GM21515 (cell line): Measurements from ENCODE around the gene PBRM1.

Experiments used
- ATAC-seq: cut with Tn5 transposase; IDR thresholded peaks from one replicate; pipeline ENCODE4 v1.9.1; 2021; ENCODE audit not compliant: unreplicated experiment

The PBRM1 gene

GRCh38 chr3:52525680-52526561 lies 159.8 kb downstream of the PBRM1 start:
- no peak for ATAC-seq

- no peak for ATAC-seq
Observed at GRCh38 chr3:52524752-52525679, 160.7 kb downstream of the PBRM1 start.

- no peak for ATAC-seq
Observed at GRCh38 chr3:52524258-52524751, 161.4 kb downstream of the PBRM1 start.

GRCh38 chr3:52523386-52524257 lies 162.1 kb downstream of the PBRM1 start:
- ATAC-seq: no peak

- no peak for ATAC-seq
Observed at GRCh38 chr3:52522651-52523251, 163.0 kb downstream of the PBRM1 start.

GRCh38 chr3:52521881-52522650 lies 163.6 kb downstream of the PBRM1 start:
- ATAC-seq: no peak

- no peak for ATAC-seq
Observed at GRCh38 chr3:52521488-52521824, 164.3 kb downstream of the PBRM1 start.

- no peak for ATAC-seq
Observed at GRCh38 chr3:52520716-52521487, 164.8 kb downstream of the PBRM1 start.

- no peak for ATAC-seq
Observed at GRCh38 chr3:52520141-52520667, 165.5 kb downstream of the PBRM1 start.

- no peak for ATAC-seq
Observed at GRCh38 chr3:52519445-52520140, 166.1 kb downstream of the PBRM1 start.

- ATAC-seq: no peak
Observed at GRCh38 chr3:52518723-52519444, 166.8 kb downstream of the PBRM1 start.

GRCh38 chr3:52517796-52518722 lies 167.7 kb downstream of the PBRM1 start:
- ATAC-seq: no peak

GRCh38 chr3:52516509-52517195 lies 169.1 kb downstream of the PBRM1 start:
- no peak for ATAC-seq

GRCh38 chr3:52515192-52515591 lies 170.5 kb downstream of the PBRM1 start:
- ATAC-seq: no peak

GRCh38 chr3:52514576-52514975 lies 171.1 kb downstream of the PBRM1 start:
- no peak for ATAC-seq

GRCh38 chr3:52513281-52513680 lies 172.4 kb downstream of the PBRM1 start:
- ATAC-seq: no peak
